Duodenal mucosa (tissue), 2 donors: ENCODE results near the gene CSTF1.

Source experiments
- H3K27ac ChIP-seq: one replicate; pipeline ENCODE4 v1.7.0; 2013; ENCODE audit warnings: low read depth, low read length
- H3K27me3 ChIP-seq, 2 donors: one replicate each; pipeline ENCODE4 v1.7.0; 2013; ENCODE audit warnings: low read length in 2 of 2, control low read depth in 1 of 2; ENCODE audit not compliant: insufficient read depth in 2 of 2, control insufficient read depth in 1 of 2
- H3K36me3 ChIP-seq, 2 donors: one replicate each; pipeline ENCODE4 v1.7.0; 2013; ENCODE audit warnings: low read length in 2 of 2, control low read depth in 1 of 2; ENCODE audit not compliant: insufficient read depth in 2 of 2, control insufficient read depth in 1 of 2
- H3K4me1 ChIP-seq, 2 donors: one replicate each; pipeline ENCODE4 v1.7.0; 2013; ENCODE audit warnings: low read length in 2 of 2, control low read depth in 1 of 2; ENCODE audit not compliant: insufficient read depth in 2 of 2, control insufficient read depth in 1 of 2
- H3K4me3 ChIP-seq, 2 donors: one replicate each; pipeline ENCODE4 v1.7.0; 2013; ENCODE audit warnings: low read length in 2 of 2, low read depth in 1 of 2
- H3K9ac ChIP-seq, 2 donors: one replicate each; pipeline ENCODE4 v1.7.0; 2013; ENCODE audit warnings: low read length in 2 of 2, low read depth in 1 of 2
- H3K9me3 ChIP-seq, 2 donors: one replicate each; pipeline ENCODE4 v1.7.0; 2013; ENCODE audit warnings: low read length in 2 of 2, control low read depth in 1 of 2; ENCODE audit not compliant: control insufficient read depth in 1 of 2

CSTF1 gene

GRCh38 chr20:56443654-56444540 lies 51.5 kb downstream of the CSTF1 start:
- no peak overlapping the region for H3K9ac ChIP-seq
- H3K4me3 ChIP-seq, result no peak overlapping the region
- H3K9me3 ChIP-seq, result no peaks in the 10 kb centered on the region
- no peaks in the 10 kb centered on the region for H3K36me3 ChIP-seq
- H3K27me3 ChIP-seq, result no peaks in the 10 kb centered on the region
- peak overlapping the region; percentile 10 for H3K27ac ChIP-seq
- H3K4me1 ChIP-seq, result peaks cover 7 to 9% of the 10 kb centered on the region in 2 donors

GRCh38 chr20:56445130-56445529 lies 52.7 kb downstream of the CSTF1 start:
- no peaks in the 10 kb centered on the region for H3K27me3 ChIP-seq
- no peaks in the 10 kb centered on the region for H3K9me3 ChIP-seq
- H3K4me3 ChIP-seq, result no peak overlapping the region
- H3K36me3 ChIP-seq, result no peaks in the 10 kb centered on the region
- peaks cover 4 to 5% of the 10 kb centered on the region in 2 donors for H3K4me1 ChIP-seq
- no peak overlapping the region for H3K27ac ChIP-seq
- H3K9ac ChIP-seq, result no peak overlapping the region

- no peaks in the 10 kb centered on the region for H3K9me3 ChIP-seq
- H3K4me1 ChIP-seq, result peaks cover 0 to under 1% of the 10 kb centered on the region in 2 donors
- no peak overlapping the region for H3K27ac ChIP-seq
- no peak overlapping the region for H3K4me3 ChIP-seq
- H3K27me3 ChIP-seq, result no peaks in the 10 kb centered on the region
- no peak overlapping the region for H3K9ac ChIP-seq
- H3K36me3 ChIP-seq, result no peaks in the 10 kb centered on the region
Measured at GRCh38 chr20:56445540-56445939, 53.1 kb downstream of the CSTF1 start.

- no peak overlapping the region for H3K9ac ChIP-seq
- H3K36me3 ChIP-seq, result no peaks in the 10 kb centered on the region
- H3K4me1 ChIP-seq, result no peaks in the 10 kb centered on the region
- H3K9me3 ChIP-seq, result no peaks in the 10 kb centered on the region
- H3K4me3 ChIP-seq, result no peak overlapping the region
- H3K27ac ChIP-seq, result no peak overlapping the region
- H3K27me3 ChIP-seq, result no peaks in the 10 kb centered on the region
Measured at GRCh38 chr20:56447227-56447626, 54.8 kb downstream of the CSTF1 start.

GRCh38 chr20:56449459-56449858 lies 57.0 kb downstream of the CSTF1 start:
- Histone ChIP-seq H3K27me3 (no peaks in the 10 kb centered on the region), H3K4me3 (no peak overlapping the region), H3K9ac (no peak overlapping the region), H3K9me3 (no peaks in the 10 kb centered on the region), H3K27ac (no peak overlapping the region), H3K36me3 (peaks cover 0 to 4% of the 10 kb centered on the region in 2 donors), H3K4me1 (no peaks in the 10 kb centered on the region)

DNA sequence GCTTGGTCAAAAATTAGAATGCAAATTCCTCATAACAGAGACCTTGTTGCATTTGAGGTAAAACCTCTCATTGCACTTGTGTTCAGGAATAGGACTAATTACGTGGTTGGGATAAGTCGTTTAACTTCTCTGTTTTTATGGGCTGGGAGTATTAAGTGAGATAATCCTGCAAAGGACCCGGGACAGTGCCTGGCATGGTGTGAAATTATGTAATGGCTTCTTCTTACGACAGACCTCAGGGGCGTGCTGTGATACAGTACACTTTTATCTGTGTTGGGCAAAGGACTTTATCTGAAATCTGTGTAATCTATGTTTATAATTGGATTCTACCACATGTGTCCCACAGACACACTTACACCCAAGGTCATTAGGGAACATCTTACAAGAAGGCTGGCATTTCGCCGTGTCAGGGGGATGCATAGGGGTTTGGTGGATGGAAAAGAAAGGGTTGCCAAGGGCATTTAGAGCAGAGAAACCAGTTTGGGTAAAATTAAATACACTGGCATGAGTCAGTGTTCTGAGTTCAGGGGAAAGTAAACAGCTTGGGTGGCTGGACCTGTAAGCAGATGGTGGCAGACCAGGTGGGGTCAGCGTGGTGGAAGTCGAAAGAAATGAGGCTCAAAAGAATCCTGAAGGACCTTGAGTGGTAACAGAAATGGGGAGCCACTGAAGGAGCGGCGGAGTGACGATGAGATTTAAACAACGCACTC lies 58.8 kb downstream of the CSTF1 start:
- Histone ChIP-seq H3K9ac (no peak overlapping the region), H3K27ac (no peak overlapping the region)

DNA sequence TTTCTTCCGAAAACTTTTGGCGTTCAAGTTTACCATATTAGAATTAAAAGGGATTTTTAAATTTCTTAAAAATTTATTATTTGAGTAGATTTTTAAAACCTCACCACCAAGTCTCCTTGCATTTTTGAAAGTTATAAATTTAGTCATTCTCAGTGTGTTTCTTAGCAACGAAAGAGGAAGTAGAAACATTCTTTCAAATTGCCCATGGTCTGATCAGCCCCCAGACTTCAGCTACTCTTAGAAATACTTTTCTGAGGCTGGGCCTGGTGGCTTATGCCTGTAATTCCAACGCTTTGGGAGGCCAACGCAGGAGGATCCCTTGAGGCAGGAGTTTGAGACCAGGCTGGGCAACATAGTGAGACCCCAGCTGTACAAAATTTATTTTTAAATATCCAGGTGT lies 60.9 kb downstream of the CSTF1 start:
- Histone ChIP-seq H3K36me3 (peaks cover 0 to 4% of the 10 kb centered on the region in 2 donors), H3K27ac (no peak overlapping the region), H3K9ac (no peak overlapping the region), H3K9me3 (no peaks in the 10 kb centered on the region), H3K4me1 (no peaks in the 10 kb centered on the region), H3K27me3 (no peaks in the 10 kb centered on the region), H3K4me3 (no peak overlapping the region)

More for the DNA sequence above, 58.8 kb downstream of the CSTF1 start:
- Histone ChIP-seq H3K4me1 (no peaks in the 10 kb centered on the region), H3K27me3 (no peaks in the 10 kb centered on the region), H3K4me3 (no peak overlapping the region), H3K9me3 (no peaks in the 10 kb centered on the region), H3K36me3 (peaks cover 0 to 4% of the 10 kb centered on the region in 2 donors)

- Histone ChIP-seq H3K9me3 (no peaks in the 10 kb centered on the region), H3K4me1 (no peaks in the 10 kb centered on the region), H3K4me3 (no peak overlapping the region), H3K9ac (no peak overlapping the region), H3K27me3 (no peaks in the 10 kb centered on the region), H3K27ac (no peak overlapping the region), H3K36me3 (peaks cover 0 to 4% of the 10 kb centered on the region in 2 donors)
Measured at GRCh38 chr20:56454754-56455153, 62.3 kb downstream of the CSTF1 start.
